Activated CD4-positive, alpha-beta memory T cell treated with anti-CD3 and anti-CD28 coated beads, Interleukin-2, amount 10 ng/mL, durations not matched to agents 7 days and 5 days (primary cell): ENCODE measurements around the gene YEATS2. TPM values are rescaled to one million over a fixed set of nuclear protein-coding genes. Genes with fewer than 3 reads are reported as not detected.
"Not testable (repeated sequence)": the region's sequence is repeated elsewhere in the genome, so short reads cannot be mapped to it uniquely, and the experiment has no call there.

Experiments used
- CTCF ChIA-PET: fragments of 350-600 bp; sonication (Branson Sonifier 250); formaldehyde crosslinking; loops from one replicate; lab custom pipeline; 2021; ENCODE audit warnings: antibody characterized with exemption, inconsistent platforms; lab: Charles Lee
- POLR2A ChIA-PET: fragments of 350-600 bp; sonication (Branson Sonifier 250); formaldehyde crosslinking; loops from one replicate; lab custom pipeline; 2021; ENCODE audit warnings: antibody characterized with exemption; lab: Charles Lee
- DNase-seq: peaks from one replicate; pipeline ENCODE4 v3.0.0-alpha.2; 2020
- H3K27ac Mint-ChIP-seq: one replicate; pipeline ENCODE4 v1.8.0; 2021; ENCODE audit warnings: mild to moderate bottlenecking, mixed read lengths
- H3K27me3 Mint-ChIP-seq: one replicate; pipeline ENCODE4 v1.8.0; 2021; ENCODE audit warnings: mixed read lengths
- H3K36me3 Mint-ChIP-seq: one replicate; pipeline ENCODE4 v1.8.0; 2021; ENCODE audit warnings: low read depth, mixed read lengths
- H3K4me1 Mint-ChIP-seq: one replicate; pipeline ENCODE4 v1.8.0; 2021; ENCODE audit warnings: mixed read lengths
- H3K4me3 Mint-ChIP-seq: one replicate; pipeline ENCODE4 v1.8.0; 2021; ENCODE audit warnings: mild to moderate bottlenecking, mixed read lengths
- H3K9me3 Mint-ChIP-seq: one replicate; pipeline ENCODE4 v1.8.0; 2021; ENCODE audit warnings: mixed read lengths
- total RNA-seq, 2 experiments: library from RNA; stranded (reverse); gene quantifications; one replicate each; pipeline ENCODE4 v1.2.3, GENCODE V29; 2021

The YEATS2 gene
- total RNA-seq, 2 experiments from 2014 or later, result 51.7 to 56.5 TPM

- Mint-ChIP-seq H3K4me1 (peaks cover 26% of the 10 kb centered on the region), H3K4me3 (no peak overlapping the region), H3K27me3 (no peaks in the 10 kb centered on the region), H3K36me3 (peaks cover 24% of the 10 kb centered on the region), H3K9me3 (no peaks in the 10 kb centered on the region), H3K27ac (no peak overlapping the region)
- no peak for DNase-seq
- CTCF ChIA-PET, result interaction anchor here (1.1 kb wide), 1 partner anchor 216 kb away, joined by 3 read pairs; no protein-coding TSS in a partner anchor
- POLR2A ChIA-PET, result no interaction called here
These were observed 1.8 kb upstream of the YEATS2 start for GRCh38 chr3:183695569-183696364.

- DNase-seq, result no peak
- peaks cover 36% of the 10 kb centered on the region for H3K36me3 Mint-ChIP-seq
- H3K27me3 Mint-ChIP-seq, result no peaks in the 10 kb centered on the region
- H3K4me1 Mint-ChIP-seq, result peaks cover 36% of the 10 kb centered on the region
- ChIA-PET CTCF (interaction anchor here (0.8 to 1.8 kb wide), 6 partner anchors 8 to 228 kb away, joined by 3 to 7 read pairs (median 5); partner anchors contain the start of genes KLHL24 and PARL), POLR2A (interaction anchor here (0.8 to 3.5 kb wide), 18 partner anchors 8 to 902 kb away, joined by 3 to 85 read pairs (median 4); partner anchors contain the start of genes ABCC5, KLHL24, KLHL6 and MCF2L2)
- no peaks in the 10 kb centered on the region for H3K9me3 Mint-ChIP-seq
- H3K27ac Mint-ChIP-seq, result peak overlapping the region; percentile 72
- H3K4me3 Mint-ChIP-seq, result peak overlapping the region; percentile 75
These were observed 431 bp upstream of the YEATS2 start for GRCh38 chr3:183697123-183697609.

- Mint-ChIP-seq H3K4me1 (peaks cover 42% of the 10 kb centered on the region), H3K9me3 (no peaks in the 10 kb centered on the region), H3K4me3 (peak overlapping the region; percentile 82), H3K36me3 (peaks cover 37% of the 10 kb centered on the region), H3K27me3 (no peaks in the 10 kb centered on the region), H3K27ac (peak overlapping the region; percentile 72)
- ChIA-PET CTCF (interaction anchor here (1.1 to 1.8 kb wide), 4 partner anchors 61 to 229 kb away, joined by 4 to 7 read pairs (median 5); partner anchors contain the start of gene KLHL24), POLR2A (interaction anchor here (0.6 to 3.5 kb wide), 12 partner anchors 9 to 270 kb away, joined by 3 to 85 read pairs (median 6); partner anchors contain the start of genes KLHL24 and MCF2L2)
- DNase-seq, result peak; percentile 40
These were observed 738 bp downstream of the YEATS2 start for GRCh38 chr3:183698318-183698751.

- DNase-seq, result no peak
- H3K4me1 Mint-ChIP-seq, result peaks cover 45% of the 10 kb centered on the region
- POLR2A ChIA-PET, result interaction anchor here (0.6 to 3.5 kb wide), 11 partner anchors 10 to 271 kb away, joined by 3 to 85 read pairs (median 7); partner anchors contain the start of genes KLHL24 and MCF2L2
- no peaks in the 10 kb centered on the region for H3K9me3 Mint-ChIP-seq
- CTCF ChIA-PET, result interaction anchor here (1.1 to 1.8 kb wide), 3 partner anchors 62 to 229 kb away, joined by 4 to 5 read pairs (median 5); no protein-coding TSS in a partner anchor
- peaks cover 38% of the 10 kb centered on the region for H3K36me3 Mint-ChIP-seq
- H3K27ac Mint-ChIP-seq, result peak overlapping the region; percentile 72
- H3K27me3 Mint-ChIP-seq, result no peaks in the 10 kb centered on the region
- H3K4me3 Mint-ChIP-seq, result peak overlapping the region; percentile 82
These were observed 1.2 kb downstream of the YEATS2 start for GRCh38 chr3:183698756-183699155.

- H3K36me3 Mint-ChIP-seq, result peaks cover 41% of the 10 kb centered on the region
- peaks cover 48% of the 10 kb centered on the region for H3K4me1 Mint-ChIP-seq
- ChIA-PET POLR2A (interaction anchor here (1.3 to 3.5 kb wide), 4 partner anchors 14 to 172 kb away, joined by 4 to 85 read pairs (median 8); partner anchors contain the start of gene KLHL24), CTCF (interaction anchor here (0.7 to 1.1 kb wide), 2 partner anchors 68 to 268 kb away, joined by 3 to 5 read pairs; no protein-coding TSS in a partner anchor)
- H3K9me3 Mint-ChIP-seq, result no peaks in the 10 kb centered on the region
- peak overlapping the region; percentile 72 for H3K27ac Mint-ChIP-seq
- no peaks in the 10 kb centered on the region for H3K27me3 Mint-ChIP-seq
- peak overlapping the region; percentile 82 for H3K4me3 Mint-ChIP-seq
- no peak for DNase-seq
These were observed 1.8 kb downstream of the YEATS2 start for GRCh38 chr3:183699238-183699947.

- no peaks in the 10 kb centered on the region for H3K27me3 Mint-ChIP-seq
- ChIA-PET CTCF (no interaction called here), POLR2A (no interaction called here)
- H3K9me3 Mint-ChIP-seq, result no peaks in the 10 kb centered on the region
- no peak overlapping the region for H3K4me3 Mint-ChIP-seq
- no peak for DNase-seq
- H3K27ac Mint-ChIP-seq, result no peak overlapping the region
- H3K36me3 Mint-ChIP-seq, result peaks cover 47% of the 10 kb centered on the region
- peaks cover 53% of the 10 kb centered on the region for H3K4me1 Mint-ChIP-seq
These were observed 4.1 kb downstream of the YEATS2 start for GRCh38 chr3:183701744-183702143.

- not testable (repeated sequence) for H3K27me3 Mint-ChIP-seq, H3K4me3 Mint-ChIP-seq, H3K9me3 Mint-ChIP-seq, DNase-seq
- ChIA-PET POLR2A (interaction anchor here (0.7 kb wide), 1 partner anchor 275 kb away, joined by 5 read pairs; no protein-coding TSS in a partner anchor), CTCF (interaction anchor here (0.7 kb wide), 1 partner anchor 226 kb away, joined by 3 read pairs; no protein-coding TSS in a partner anchor)
- Mint-ChIP-seq H3K27ac (peak overlapping the region; percentile 1), H3K4me1 (peaks cover 45% of the 10 kb centered on the region), H3K36me3 (peaks cover 45% of the 10 kb centered on the region)
These were observed 6.3 kb downstream of the YEATS2 start for GRCh38 chr3:183703892-183704291.

GRCh38 chr3:183710231-183710630 is 12.6 kb downstream of the YEATS2 start:
- POLR2A ChIA-PET, result interaction anchor here (0.9 kb wide), 1 partner anchor 12 kb away, joined by 3 read pairs; no protein-coding TSS in a partner anchor

GRCh38 chr3:183711516-183711915 is 13.9 kb downstream of the YEATS2 start:
- DNase-seq, result no peak
- Mint-ChIP-seq H3K27me3 (no peaks in the 10 kb centered on the region), H3K36me3 (peaks cover 13% of the 10 kb centered on the region), H3K4me1 (no peaks in the 10 kb centered on the region), H3K9me3 (no peaks in the 10 kb centered on the region), H3K4me3 (no peak overlapping the region), H3K27ac (no peak overlapping the region)
- ChIA-PET CTCF (interaction anchor here (0.7 kb wide), 1 partner anchor 24 kb away, joined by 4 read pairs; no protein-coding TSS in a partner anchor), POLR2A (no interaction called here)

More at GRCh38 chr3:183710231-183710630, 12.6 kb downstream of the YEATS2 start:
- no peak for DNase-seq
- H3K9me3 Mint-ChIP-seq, result no peaks in the 10 kb centered on the region
- H3K36me3 Mint-ChIP-seq, result peaks cover 16% of the 10 kb centered on the region
- no peak overlapping the region for H3K4me3 Mint-ChIP-seq
- CTCF ChIA-PET, result no interaction called here
- H3K27me3 Mint-ChIP-seq, result no peaks in the 10 kb centered on the region
- peaks cover 5% of the 10 kb centered on the region for H3K4me1 Mint-ChIP-seq
- H3K27ac Mint-ChIP-seq, result no peak overlapping the region

GRCh38 chr3:183714622-183715021 is 17.0 kb downstream of the YEATS2 start:
- H3K4me3 Mint-ChIP-seq, result no peak overlapping the region
- CTCF ChIA-PET, result interaction anchor here (1.6 kb wide), 1 partner anchor 52 kb away, joined by 7 read pairs; no protein-coding TSS in a partner anchor
- H3K36me3 Mint-ChIP-seq, result peaks cover 33% of the 10 kb centered on the region

GRCh38 chr3:183718012-183718411 is 20.4 kb downstream of the YEATS2 start:
- H3K4me3 Mint-ChIP-seq, result no peak overlapping the region
- peaks cover 53% of the 10 kb centered on the region for H3K36me3 Mint-ChIP-seq
- H3K27ac Mint-ChIP-seq, result no peak overlapping the region
- H3K9me3 Mint-ChIP-seq, result no peaks in the 10 kb centered on the region
- H3K27me3 Mint-ChIP-seq, result no peaks in the 10 kb centered on the region
- no peak for DNase-seq
- POLR2A ChIA-PET, result interaction anchor here (0.6 kb wide), 1 partner anchor 15 kb away, joined by 3 read pairs; no protein-coding TSS in a partner anchor
- H3K4me1 Mint-ChIP-seq, result no peaks in the 10 kb centered on the region
- CTCF ChIA-PET, result no interaction called here

More at GRCh38 chr3:183714622-183715021, 17.0 kb downstream of the YEATS2 start:
- H3K27ac Mint-ChIP-seq, result no peak overlapping the region
- H3K4me1 Mint-ChIP-seq, result no peaks in the 10 kb centered on the region
- no peak for DNase-seq
- no peaks in the 10 kb centered on the region for H3K27me3 Mint-ChIP-seq
- POLR2A ChIA-PET, result no interaction called here
- no peaks in the 10 kb centered on the region for H3K9me3 Mint-ChIP-seq

- H3K27ac Mint-ChIP-seq, result no peak overlapping the region
- POLR2A ChIA-PET, result no interaction called here
- DNase-seq, result no peak
- no peak overlapping the region for H3K4me3 Mint-ChIP-seq
- H3K36me3 Mint-ChIP-seq, result peaks cover 78% of the 10 kb centered on the region
- H3K27me3 Mint-ChIP-seq, result no peaks in the 10 kb centered on the region
- CTCF ChIA-PET, result interaction anchor here (1.6 kb wide), 1 partner anchor 42 kb away, joined by 4 read pairs; no protein-coding TSS in a partner anchor
- no peaks in the 10 kb centered on the region for H3K9me3 Mint-ChIP-seq
- H3K4me1 Mint-ChIP-seq, result no peaks in the 10 kb centered on the region
These were observed 27.8 kb downstream of the YEATS2 start for GRCh38 chr3:183725387-183725786.
